ENCODE results near the gene EFCAB8. TPM values are rescaled to one million over a fixed set of nuclear protein-coding genes. Genes with fewer than 3 reads are reported as not detected.
"Not testable (repeated sequence)": the region's sequence is repeated elsewhere in the genome, so short reads cannot be mapped to it uniquely, and the experiment has no call there.

EFCAB8 gene
- polyA plus RNA-seq, 2 donors, result 0.11 to 0.28 TPM

- no peaks in the 10 kb centered on the region for H3K36me3 ChIP-seq (ENCODE audit: control insufficient read depth in 2 of 2, insufficient read depth in 2 of 2, low read length in 1 of 2)
- no peaks in the 10 kb centered on the region for H3K27me3 ChIP-seq (ENCODE audit: control insufficient read depth in 1 of 2, insufficient read depth in 2 of 2, low read length in 2 of 2)
- peaks cover 3 to 10% of the 10 kb centered on the region in 2 donors for H3K4me1 ChIP-seq (ENCODE audit: control insufficient read depth in 2 of 2, insufficient read depth in 2 of 2, low read length in 1 of 2)
- peak overlapping the region; percentile 32 to 38 for H3K27ac ChIP-seq (ENCODE audit: low read depth in 2 of 2, low read length in 1 of 2)
- peaks cover 0 to 2% of the 10 kb centered on the region in 2 donors for H3K9me3 ChIP-seq (ENCODE audit: control insufficient read depth in 2 of 2, insufficient read depth in 1 of 2, low read depth in 1 of 2, low read length in 1 of 2)
- no peak overlapping the region for H3K4me3 ChIP-seq (ENCODE audit: low read depth in 1 of 2, low read length in 2 of 2)
- 52 to 53% methylated on average over 6 of the region's 6 CpGs for WGBS, 2 donors
Observed at GRCh38 chr20:32971703-32972161, 113.0 kb downstream of the EFCAB8 start.

GRCh38 chr20:32972181-32973076, 113.7 kb downstream of the EFCAB8 start:
- WGBS, 2 donors, result 64 to 71% methylated on average over 13 of the region's 13 CpGs
- H3K4me1 ChIP-seq (ENCODE audit: control insufficient read depth in 2 of 2, insufficient read depth in 2 of 2, low read length in 1 of 2), result peaks cover 3 to 10% of the 10 kb centered on the region in 2 donors
- peak overlapping the region in 1 of 2 donors; percentile 50 for H3K27ac ChIP-seq (ENCODE audit: low read depth in 2 of 2, low read length in 1 of 2)
- H3K36me3 ChIP-seq (ENCODE audit: control insufficient read depth in 2 of 2, insufficient read depth in 2 of 2, low read length in 1 of 2), result no peaks in the 10 kb centered on the region
- no peaks in the 10 kb centered on the region for H3K27me3 ChIP-seq (ENCODE audit: control insufficient read depth in 1 of 2, insufficient read depth in 2 of 2, low read length in 2 of 2)
- H3K4me3 ChIP-seq (ENCODE audit: low read depth in 1 of 2, low read length in 2 of 2), result no peak overlapping the region
- peaks cover 0 to 2% of the 10 kb centered on the region in 2 donors for H3K9me3 ChIP-seq (ENCODE audit: control insufficient read depth in 2 of 2, insufficient read depth in 1 of 2, low read depth in 1 of 2, low read length in 1 of 2)

GRCh38 chr20:32973077-32973717, 114.5 kb downstream of the EFCAB8 start:
- WGBS, 2 donors, result 84 to 86% methylated on average over 10 of the region's 10 CpGs
- Histone ChIP-seq H3K27ac (ENCODE audit: low read depth in 2 of 2, low read length in 1 of 2) (no peak overlapping the region), H3K27me3 (ENCODE audit: control insufficient read depth in 1 of 2, insufficient read depth in 2 of 2, low read length in 2 of 2) (no peaks in the 10 kb centered on the region), H3K4me1 (ENCODE audit: control insufficient read depth in 2 of 2, insufficient read depth in 2 of 2, low read length in 1 of 2) (peaks cover 3 to 10% of the 10 kb centered on the region in 2 donors), H3K4me3 (ENCODE audit: low read depth in 1 of 2, low read length in 2 of 2) (no peak overlapping the region), H3K9me3 (ENCODE audit: control insufficient read depth in 2 of 2, insufficient read depth in 1 of 2, low read depth in 1 of 2, low read length in 1 of 2) (peaks cover 0 to 5% of the 10 kb centered on the region in 2 donors), H3K36me3 (ENCODE audit: control insufficient read depth in 2 of 2, insufficient read depth in 2 of 2, low read length in 1 of 2) (no peaks in the 10 kb centered on the region)

DNA sequence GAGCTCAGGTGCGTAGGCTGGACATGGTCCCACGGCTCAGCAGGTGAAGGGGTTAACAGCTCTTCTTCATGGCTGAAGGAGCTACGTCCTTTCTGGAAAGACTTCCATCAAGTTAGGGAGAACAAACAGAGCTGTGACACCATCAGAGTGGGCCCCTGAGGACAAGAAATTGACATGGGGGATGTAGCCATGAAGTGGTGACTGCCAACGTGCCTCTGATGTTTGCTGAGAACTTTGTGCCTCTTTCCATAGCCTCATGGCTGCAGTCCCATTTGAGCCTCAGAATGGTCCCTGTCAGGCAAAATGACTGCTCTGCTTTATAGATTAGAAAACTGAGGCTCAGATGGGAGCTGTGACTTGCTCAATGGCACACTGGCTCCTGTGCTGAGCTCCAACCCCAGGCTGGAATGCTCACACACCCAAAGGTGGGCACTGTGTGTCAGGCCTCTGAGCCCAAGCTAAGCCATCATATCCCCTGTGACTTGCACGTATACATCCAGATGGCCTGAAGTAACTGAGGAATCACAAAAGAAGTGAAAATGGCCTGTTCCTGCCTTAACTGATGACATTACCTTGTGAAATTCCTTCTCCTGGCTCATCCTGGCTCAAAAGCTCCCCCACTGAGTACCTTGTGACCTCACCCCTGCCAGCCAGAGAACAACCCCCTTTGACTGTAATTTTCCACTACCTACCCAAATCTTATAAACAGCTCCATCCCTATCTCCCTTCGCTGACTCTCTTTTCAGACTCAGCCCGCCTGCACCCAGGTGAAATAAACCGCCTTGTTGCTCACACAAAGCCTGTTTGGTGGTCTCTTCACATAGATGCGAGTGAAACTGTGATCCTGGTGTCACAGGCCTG, 115.7 kb downstream of the EFCAB8 start:
- 79 to 83% methylated on average over 9 of the region's 9 CpGs for WGBS, 2 donors
- not testable (repeated sequence) for H3K27me3 ChIP-seq (ENCODE audit: control insufficient read depth in 1 of 2, insufficient read depth in 2 of 2, low read length in 2 of 2); H3K27ac ChIP-seq (ENCODE audit: low read depth in 2 of 2, low read length in 1 of 2); H3K9me3 ChIP-seq (ENCODE audit: control insufficient read depth in 2 of 2, insufficient read depth in 1 of 2, low read depth in 1 of 2, low read length in 1 of 2); H3K36me3 ChIP-seq (ENCODE audit: control insufficient read depth in 2 of 2, insufficient read depth in 2 of 2, low read length in 1 of 2); H3K4me3 ChIP-seq (ENCODE audit: low read depth in 1 of 2, low read length in 2 of 2); H3K4me1 ChIP-seq (ENCODE audit: control insufficient read depth in 2 of 2, insufficient read depth in 2 of 2, low read length in 1 of 2)

DNA sequence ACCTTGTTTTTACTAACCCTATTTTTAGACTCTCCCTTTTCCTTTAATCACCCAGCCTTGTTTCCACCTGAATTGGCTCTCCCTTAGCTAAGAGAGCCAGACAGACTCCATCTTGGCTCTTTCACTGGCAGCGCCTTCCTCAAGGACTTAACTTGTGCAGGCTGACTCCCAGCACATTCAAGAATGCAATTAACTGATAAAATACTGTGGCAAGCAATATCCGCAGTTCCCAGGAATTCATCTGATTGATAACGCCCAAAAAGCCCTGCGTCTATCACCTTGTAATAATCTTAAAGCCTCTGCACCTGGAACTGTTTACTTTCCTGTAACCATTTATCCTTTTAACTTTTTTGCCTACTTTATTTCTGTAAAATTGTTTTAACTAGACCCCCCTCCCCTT, 116.4 kb downstream of the EFCAB8 start:
- H3K4me1 ChIP-seq (ENCODE audit: control insufficient read depth in 2 of 2, insufficient read depth in 2 of 2, low read length in 1 of 2); H3K4me3 ChIP-seq (ENCODE audit: low read depth in 1 of 2, low read length in 2 of 2); H3K27me3 ChIP-seq (ENCODE audit: control insufficient read depth in 1 of 2, insufficient read depth in 2 of 2, low read length in 2 of 2); H3K36me3 ChIP-seq (ENCODE audit: control insufficient read depth in 2 of 2, insufficient read depth in 2 of 2, low read length in 1 of 2); H3K9me3 ChIP-seq (ENCODE audit: control insufficient read depth in 2 of 2, insufficient read depth in 1 of 2, low read depth in 1 of 2, low read length in 1 of 2); H3K27ac ChIP-seq (ENCODE audit: low read depth in 2 of 2, low read length in 1 of 2): not testable (repeated sequence)
- WGBS, 2 donors, result 59 to 75% methylated on average over 4 of the region's 4 CpGs

GRCh38 chr20:32975698-32976674, 117.3 kb downstream of the EFCAB8 start:
- Histone ChIP-seq H3K27ac (ENCODE audit: low read depth in 2 of 2, low read length in 1 of 2) (no peak overlapping the region), H3K9me3 (ENCODE audit: control insufficient read depth in 2 of 2, insufficient read depth in 1 of 2, low read depth in 1 of 2, low read length in 1 of 2) (peaks cover 0 to 5% of the 10 kb centered on the region in 2 donors)
- WGBS, 2 donors, result 83% methylated on average over 15 of the region's 15 CpGs

DNA sequence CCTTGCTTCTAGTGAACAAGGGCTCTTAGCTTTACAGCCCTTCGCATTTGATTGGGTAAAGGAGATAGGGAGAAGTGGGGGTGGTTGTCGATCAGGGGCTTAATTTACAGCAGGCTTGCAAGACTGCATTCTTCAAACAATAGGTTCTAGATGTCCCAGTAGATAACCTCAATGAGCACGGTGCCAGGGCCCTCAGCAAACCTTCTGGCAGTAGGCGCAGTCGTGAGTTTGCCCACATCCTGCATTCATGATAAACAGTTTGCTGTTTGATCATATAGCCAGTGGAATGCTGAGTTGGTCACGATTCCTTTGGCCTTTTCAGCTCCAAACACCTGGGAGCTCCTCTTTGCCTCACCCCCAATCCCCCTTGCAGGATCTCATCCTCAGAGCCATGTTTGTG, 118.0 kb downstream of the EFCAB8 start:
- Histone ChIP-seq H3K27ac (ENCODE audit: low read depth in 2 of 2, low read length in 1 of 2) (no peak overlapping the region), H3K9me3 (ENCODE audit: control insufficient read depth in 2 of 2, insufficient read depth in 1 of 2, low read depth in 1 of 2, low read length in 1 of 2) (peaks cover 0 to 5% of the 10 kb centered on the region in 2 donors), H3K4me1 (ENCODE audit: control insufficient read depth in 2 of 2, insufficient read depth in 2 of 2, low read length in 1 of 2) (peaks cover 3 to 4% of the 10 kb centered on the region in 2 donors), H3K36me3 (ENCODE audit: control insufficient read depth in 2 of 2, insufficient read depth in 2 of 2, low read length in 1 of 2) (no peaks in the 10 kb centered on the region), H3K4me3 (ENCODE audit: low read depth in 1 of 2, low read length in 2 of 2) (no peak overlapping the region), H3K27me3 (ENCODE audit: control insufficient read depth in 1 of 2, insufficient read depth in 2 of 2, low read length in 2 of 2) (no peaks in the 10 kb centered on the region)
- WGBS, 2 donors, result 72 to 73% methylated on average over 6 of the region's 6 CpGs

More at GRCh38 chr20:32975698-32976674, 117.3 kb downstream of the EFCAB8 start:
- Histone ChIP-seq H3K36me3 (ENCODE audit: control insufficient read depth in 2 of 2, insufficient read depth in 2 of 2, low read length in 1 of 2) (no peaks in the 10 kb centered on the region), H3K4me3 (ENCODE audit: low read depth in 1 of 2, low read length in 2 of 2) (no peak overlapping the region), H3K4me1 (ENCODE audit: control insufficient read depth in 2 of 2, insufficient read depth in 2 of 2, low read length in 1 of 2) (peaks cover 3 to 5% of the 10 kb centered on the region in 2 donors), H3K27me3 (ENCODE audit: control insufficient read depth in 1 of 2, insufficient read depth in 2 of 2, low read length in 2 of 2) (no peaks in the 10 kb centered on the region)

DNA sequence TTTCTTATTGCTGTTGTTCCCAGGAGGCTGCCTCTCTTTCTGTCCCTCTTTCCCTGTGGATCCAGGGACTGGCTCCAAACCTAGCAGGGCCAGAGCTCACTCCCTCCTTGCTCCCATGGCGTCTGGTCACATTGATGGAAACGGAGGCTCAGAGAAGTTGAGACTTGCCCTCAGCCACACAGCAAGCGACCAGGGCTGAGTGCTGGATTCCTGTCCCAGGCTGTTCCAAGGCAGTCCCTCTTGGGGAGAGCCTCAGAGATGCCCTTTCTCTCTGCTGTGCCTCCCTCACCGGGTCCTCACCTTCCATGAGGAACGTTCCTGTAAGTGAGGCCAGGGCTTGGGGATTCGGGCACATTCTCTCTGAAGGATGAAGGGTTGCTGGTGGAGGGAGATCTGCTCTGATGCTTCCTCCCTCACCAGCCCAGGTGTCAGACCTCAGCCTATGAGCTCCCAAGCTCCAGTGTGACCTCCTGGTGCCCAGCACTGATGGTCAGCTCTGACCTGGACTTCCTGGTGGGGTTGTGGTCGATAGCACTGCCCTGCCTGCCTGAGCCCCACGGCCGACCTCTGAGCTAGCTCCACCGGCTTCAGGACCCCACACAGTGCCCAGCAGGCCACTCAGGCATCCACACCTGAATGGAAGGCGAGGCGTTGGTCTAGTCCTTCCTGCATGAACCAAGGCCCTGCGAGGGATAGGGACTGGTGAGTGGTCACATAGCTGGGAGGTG, 118.7 kb downstream of the EFCAB8 start:
- WGBS, 2 donors, result 84 to 87% methylated on average over 13 of the region's 13 CpGs

More for the DNA sequence above, 118.7 kb downstream of the EFCAB8 start:
- H3K27ac ChIP-seq (ENCODE audit: low read depth in 2 of 2, low read length in 1 of 2), result no peak overlapping the region
- H3K4me3 ChIP-seq (ENCODE audit: low read depth in 1 of 2, low read length in 2 of 2), result peak overlapping the region in 1 of 2 donors; percentile 5
- peaks cover 3 to 4% of the 10 kb centered on the region in 2 donors for H3K4me1 ChIP-seq (ENCODE audit: control insufficient read depth in 2 of 2, insufficient read depth in 2 of 2, low read length in 1 of 2)
- H3K36me3 ChIP-seq (ENCODE audit: control insufficient read depth in 2 of 2, insufficient read depth in 2 of 2, low read length in 1 of 2), result no peaks in the 10 kb centered on the region
- H3K9me3 ChIP-seq (ENCODE audit: control insufficient read depth in 2 of 2, insufficient read depth in 1 of 2, low read depth in 1 of 2, low read length in 1 of 2), result peaks cover 0 to 5% of the 10 kb centered on the region in 2 donors
- no peaks in the 10 kb centered on the region for H3K27me3 ChIP-seq (ENCODE audit: control insufficient read depth in 1 of 2, insufficient read depth in 2 of 2, low read length in 2 of 2)

Measured in esophagus (tissue), 2 donors.